Hepatocyte (in vitro differentiated cells): ENCODE results near the gene WDFY4.

Source experiments
- EZH2phosphoT487 ChIP-seq: fragments of 200-600 bp; sonication (generic); IDR thresholded peaks from one replicate; pipeline ENCODE4 v1.6.1; 2018; ENCODE audit warnings: antibody characterized with exemption, mild to moderate bottlenecking, low read depth, moderate library complexity; ENCODE audit not compliant: unreplicated experiment, severe bottlenecking
- TF ChIP-seq, protein P1 (sequence below): fragments of 200-600 bp; sonication (generic); IDR thresholded peaks from 2 replicates; pipeline ENCODE4 v1.5.1; 2016; ENCODE audit warnings: antibody characterized with exemption, mild to moderate bottlenecking; ENCODE audit not compliant: poor library complexity

GRCh38 chr10:48776528-48776927 is 91.9 kb downstream of the WDFY4 start:
- TF ChIP-seq, protein P1, sequence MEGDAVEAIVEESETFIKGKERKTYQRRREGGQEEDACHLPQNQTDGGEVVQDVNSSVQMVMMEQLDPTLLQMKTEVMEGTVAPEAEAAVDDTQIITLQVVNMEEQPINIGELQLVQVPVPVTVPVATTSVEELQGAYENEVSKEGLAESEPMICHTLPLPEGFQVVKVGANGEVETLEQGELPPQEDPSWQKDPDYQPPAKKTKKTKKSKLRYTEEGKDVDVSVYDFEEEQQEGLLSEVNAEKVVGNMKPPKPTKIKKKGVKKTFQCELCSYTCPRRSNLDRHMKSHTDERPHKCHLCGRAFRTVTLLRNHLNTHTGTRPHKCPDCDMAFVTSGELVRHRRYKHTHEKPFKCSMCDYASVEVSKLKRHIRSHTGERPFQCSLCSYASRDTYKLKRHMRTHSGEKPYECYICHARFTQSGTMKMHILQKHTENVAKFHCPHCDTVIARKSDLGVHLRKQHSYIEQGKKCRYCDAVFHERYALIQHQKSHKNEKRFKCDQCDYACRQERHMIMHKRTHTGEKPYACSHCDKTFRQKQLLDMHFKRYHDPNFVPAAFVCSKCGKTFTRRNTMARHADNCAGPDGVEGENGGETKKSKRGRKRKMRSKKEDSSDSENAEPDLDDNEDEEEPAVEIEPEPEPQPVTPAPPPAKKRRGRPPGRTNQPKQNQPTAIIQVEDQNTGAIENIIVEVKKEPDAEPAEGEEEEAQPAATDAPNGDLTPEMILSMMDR, result no peak
- TF ChIP-seq EZH2phosphoT487, result no peak
